HL-60 (cell line): ENCODE data around the gene AFAP1.

Experiments used
- CTCF ChIP-seq: IDR thresholded peaks from one replicate; pipeline ENCODE4 v1.5.1; 2011; ENCODE audit warnings: low read length, control low read depth, inconsistent platforms; ENCODE audit not compliant: insufficient read depth
- GABPA ChIP-seq: IDR thresholded peaks from 2 replicates; pipeline ENCODE4 v1.6.1; 2012; ENCODE audit warnings: low read depth
- POLR2AphosphoS5 ChIP-seq: IDR thresholded peaks from 2 replicates; pipeline ENCODE4 v1.6.1; 2012; ENCODE audit warnings: low read depth
- SPI1 ChIP-seq: IDR thresholded peaks from 2 replicates; pipeline ENCODE4 v1.6.1; 2012; ENCODE audit warnings: low read depth, mild to moderate bottlenecking, borderline replicate concordance
- TF ChIP-seq, protein P1 (sequence below): IDR thresholded peaks from 2 replicates; pipeline ENCODE4 v1.6.1; 2012; ENCODE audit warnings: low read depth; ENCODE audit not compliant: insufficient replicate concordance

DNA sequence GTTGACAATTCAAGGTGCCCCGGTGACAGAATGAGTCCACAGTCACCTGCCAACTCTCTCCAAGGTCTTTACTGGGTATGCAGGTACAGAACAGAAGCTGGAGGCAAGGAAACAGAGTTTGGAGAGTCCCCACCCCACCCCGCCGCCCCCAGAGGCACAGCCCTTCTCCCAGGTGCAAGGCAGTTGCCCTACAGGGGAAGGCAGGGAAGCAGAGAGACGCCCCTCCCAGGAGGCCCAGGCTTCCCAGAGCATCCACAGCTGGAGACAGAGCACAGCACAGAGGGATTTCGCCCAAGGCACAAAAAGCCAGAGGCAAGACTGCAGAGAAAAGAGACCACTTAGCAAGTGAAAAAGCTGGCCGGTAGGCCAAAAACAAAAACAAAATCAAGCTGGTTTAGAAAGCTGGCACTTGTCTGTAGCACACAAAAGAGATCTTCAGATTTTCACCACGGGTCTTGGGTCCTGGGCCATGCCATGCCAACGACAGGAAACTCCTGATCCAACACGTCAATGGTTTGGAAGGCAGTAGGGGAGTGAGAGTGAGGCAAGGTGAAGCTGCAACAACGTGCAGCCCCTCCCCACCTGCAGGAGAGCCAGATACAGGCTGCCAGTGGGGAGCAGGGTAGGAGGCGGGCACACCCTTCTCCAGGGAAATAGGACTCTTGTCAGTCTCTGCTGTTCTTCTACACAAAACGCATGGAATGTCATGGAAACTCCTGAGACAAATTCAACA is 113.3 kb downstream of the AFAP1 start:
- TF ChIP-seq POLR2AphosphoS5 (no peak), CTCF (no peak), GABPA (no peak), SPI1 (no peak)
- TF ChIP-seq, protein P1, sequence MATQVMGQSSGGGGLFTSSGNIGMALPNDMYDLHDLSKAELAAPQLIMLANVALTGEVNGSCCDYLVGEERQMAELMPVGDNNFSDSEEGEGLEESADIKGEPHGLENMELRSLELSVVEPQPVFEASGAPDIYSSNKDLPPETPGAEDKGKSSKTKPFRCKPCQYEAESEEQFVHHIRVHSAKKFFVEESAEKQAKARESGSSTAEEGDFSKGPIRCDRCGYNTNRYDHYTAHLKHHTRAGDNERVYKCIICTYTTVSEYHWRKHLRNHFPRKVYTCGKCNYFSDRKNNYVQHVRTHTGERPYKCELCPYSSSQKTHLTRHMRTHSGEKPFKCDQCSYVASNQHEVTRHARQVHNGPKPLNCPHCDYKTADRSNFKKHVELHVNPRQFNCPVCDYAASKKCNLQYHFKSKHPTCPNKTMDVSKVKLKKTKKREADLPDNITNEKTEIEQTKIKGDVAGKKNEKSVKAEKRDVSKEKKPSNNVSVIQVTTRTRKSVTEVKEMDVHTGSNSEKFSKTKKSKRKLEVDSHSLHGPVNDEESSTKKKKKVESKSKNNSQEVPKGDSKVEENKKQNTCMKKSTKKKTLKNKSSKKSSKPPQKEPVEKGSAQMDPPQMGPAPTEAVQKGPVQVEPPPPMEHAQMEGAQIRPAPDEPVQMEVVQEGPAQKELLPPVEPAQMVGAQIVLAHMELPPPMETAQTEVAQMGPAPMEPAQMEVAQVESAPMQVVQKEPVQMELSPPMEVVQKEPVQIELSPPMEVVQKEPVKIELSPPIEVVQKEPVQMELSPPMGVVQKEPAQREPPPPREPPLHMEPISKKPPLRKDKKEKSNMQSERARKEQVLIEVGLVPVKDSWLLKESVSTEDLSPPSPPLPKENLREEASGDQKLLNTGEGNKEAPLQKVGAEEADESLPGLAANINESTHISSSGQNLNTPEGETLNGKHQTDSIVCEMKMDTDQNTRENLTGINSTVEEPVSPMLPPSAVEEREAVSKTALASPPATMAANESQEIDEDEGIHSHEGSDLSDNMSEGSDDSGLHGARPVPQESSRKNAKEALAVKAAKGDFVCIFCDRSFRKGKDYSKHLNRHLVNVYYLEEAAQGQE = no peak
